ENCODE results near the gene CYTH2.
"Not testable (repeated sequence)": the region's sequence is repeated elsewhere in the genome, so short reads cannot be mapped to it uniquely, and the experiment has no call there.

The CYTH2 gene

DNA sequence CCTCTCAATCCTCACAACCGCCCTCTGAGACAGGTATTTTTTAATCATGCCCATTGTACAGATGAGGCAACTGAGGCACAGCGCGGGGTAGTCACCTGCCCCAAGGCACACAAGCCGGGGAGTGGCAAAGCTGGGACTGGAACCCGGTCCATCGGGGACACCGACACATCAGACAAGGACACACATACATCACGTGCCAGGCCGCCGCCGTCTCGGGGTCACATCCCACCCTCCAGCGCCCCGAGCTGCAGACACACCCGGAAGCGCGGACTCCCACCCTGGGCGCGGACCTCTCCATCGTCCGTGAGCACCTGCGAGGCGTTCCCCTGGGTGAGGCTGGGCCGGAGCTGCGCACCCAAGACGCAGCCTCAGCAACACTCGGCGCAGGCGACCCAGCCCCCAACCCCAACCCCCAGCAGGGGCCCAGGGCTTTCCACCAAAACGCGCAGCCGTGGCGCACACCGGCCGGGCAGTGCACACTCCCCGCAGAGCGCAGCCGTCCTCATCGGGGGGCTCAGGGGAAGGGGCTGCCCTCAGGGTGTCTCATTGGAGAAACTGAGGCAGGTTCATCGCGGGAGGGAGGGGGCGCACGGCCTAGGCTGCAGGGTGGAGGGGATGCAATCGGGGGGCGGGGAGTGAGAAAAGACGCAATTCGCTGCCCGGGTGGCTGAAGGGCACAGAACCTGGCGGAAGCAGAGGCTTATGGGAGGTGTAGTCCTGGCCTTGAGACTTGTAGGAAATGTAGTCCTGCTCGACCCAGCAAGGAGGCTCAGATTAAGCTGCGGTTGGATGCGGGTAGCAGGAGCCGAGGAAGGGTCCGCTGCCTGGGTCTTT is 44.3 kb downstream of the CYTH2 start:
- DNase-seq: peak; percentile 80 to 83

DNA sequence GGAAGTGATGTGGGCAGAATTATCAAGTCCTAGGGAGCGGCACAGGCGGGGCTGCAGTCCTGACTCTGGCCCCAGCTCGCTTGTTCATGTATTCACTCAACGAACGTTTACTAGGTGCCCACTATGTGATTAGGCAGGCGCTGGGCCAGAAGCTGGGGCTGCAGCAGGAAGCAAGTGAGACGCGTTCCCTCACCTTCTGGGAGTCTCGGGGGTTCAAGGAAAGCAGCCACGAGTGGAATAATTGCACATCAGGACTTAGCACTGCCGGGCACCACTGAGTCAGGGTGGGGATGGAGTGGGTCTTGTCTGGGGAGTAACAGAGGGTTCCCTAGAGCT is 44.9 kb downstream of the CYTH2 start:
- DNase-seq: no peak

- no peak for DNase-seq
Observed at GRCh38 chr19:48516536-48516935, 47.4 kb downstream of the CYTH2 start.

GRCh38 chr19:48518207-48518606 is 49.0 kb downstream of the CYTH2 start:
- DNase-seq: no peak

- not testable (repeated sequence) for DNase-seq
Observed at GRCh38 chr19:48519426-48519825, 50.3 kb downstream of the CYTH2 start.

GRCh38 chr19:48520134-48520533 is 51.0 kb downstream of the CYTH2 start:
- no peak for DNase-seq

- DNase-seq: no peak
Observed at GRCh38 chr19:48524221-48524620, 55.1 kb downstream of the CYTH2 start.

DNA sequence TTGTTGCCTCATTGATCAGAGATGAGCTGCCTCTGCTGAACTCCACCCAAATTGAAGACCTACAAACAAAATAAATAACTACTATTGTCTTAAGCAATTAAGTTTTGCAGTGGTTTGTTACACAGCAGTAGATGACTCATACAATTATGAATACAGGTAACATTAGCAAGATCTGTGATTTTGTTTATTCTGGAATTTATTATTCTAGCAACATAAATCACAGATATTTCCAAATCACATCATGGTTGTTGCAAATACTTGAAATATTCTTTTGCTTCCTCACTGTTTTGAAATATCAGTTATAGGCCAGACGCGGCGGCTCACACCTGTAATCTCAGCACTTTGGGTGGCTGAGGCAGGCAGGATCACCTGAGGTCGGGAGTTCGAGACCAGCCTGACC is 55.6 kb downstream of the CYTH2 start:
- DNase-seq: no peak

DNA sequence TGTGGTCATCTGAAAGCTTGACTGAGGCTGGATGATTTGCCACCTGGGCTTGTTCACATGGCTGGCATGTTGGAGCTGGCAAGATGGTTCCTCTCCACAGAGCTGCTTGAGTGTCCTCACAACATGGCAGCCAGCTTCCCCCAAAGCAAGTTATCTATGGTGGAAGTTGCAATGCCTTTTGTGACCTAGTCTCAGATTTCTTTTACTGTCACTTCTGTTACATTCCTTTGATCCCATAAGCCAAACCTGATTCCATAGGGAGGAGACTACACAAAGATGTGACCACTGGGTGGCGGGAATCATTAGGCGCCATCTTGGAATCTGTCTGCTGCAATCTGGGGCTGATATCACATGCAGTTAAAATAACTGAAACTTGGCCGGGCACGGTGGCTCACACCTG is 60.0 kb downstream of the CYTH2 start:
- no peak for DNase-seq

GRCh38 chr19:48530066-48530720 is 61.0 kb downstream of the CYTH2 start:
- no peak for DNase-seq

- no peak for DNase-seq
Observed at GRCh38 chr19:48530770-48531169, 61.6 kb downstream of the CYTH2 start.
